ENCODE data around the gene SPEF1.

SPEF1 gene

DNA sequence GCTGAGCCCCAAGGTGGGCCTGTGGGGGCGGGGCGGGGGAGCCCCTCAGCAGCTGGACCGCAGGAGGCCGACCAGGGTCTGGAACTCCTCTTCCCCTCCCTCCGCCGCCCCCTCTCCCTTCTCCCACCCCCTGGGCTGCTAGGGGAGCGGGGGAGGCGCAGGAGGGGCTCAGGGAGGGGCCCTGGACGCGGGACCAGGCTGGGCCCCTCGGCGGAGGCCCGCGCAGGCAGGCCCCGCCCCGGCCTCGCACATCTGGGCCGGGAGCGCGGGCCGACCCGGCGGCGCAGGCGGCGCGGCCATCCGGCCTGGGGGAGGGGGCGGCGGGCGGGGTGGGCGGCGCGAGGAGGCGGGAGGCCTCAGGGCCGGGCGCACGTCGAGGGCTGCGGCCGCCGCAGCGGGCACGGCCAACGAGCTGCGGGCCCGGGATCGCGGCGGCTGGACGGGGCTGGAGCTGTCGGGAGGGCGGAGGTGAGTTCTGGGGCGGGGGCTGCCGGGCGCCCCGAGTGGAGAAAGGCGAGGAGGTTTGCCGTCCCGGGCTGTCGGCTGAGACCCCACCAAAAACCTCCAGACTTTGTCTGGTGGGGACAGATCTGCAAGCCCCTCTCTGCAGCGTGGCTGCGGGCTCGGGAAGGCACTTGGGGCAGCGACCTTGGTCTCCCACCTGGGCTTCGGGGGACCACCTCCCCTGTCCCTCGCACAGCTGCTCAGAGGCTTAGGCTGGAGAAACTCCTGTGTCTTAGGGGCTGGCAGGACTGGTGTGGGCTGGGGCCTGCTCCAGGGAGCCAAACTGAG is 48.7 kb downstream of the SPEF1 start, which contains the start of gene HSPA12B:
TSS of gene HSPA12B (plus strand) at position 359 of the 792 bp plus-strand sequence. CDS start 5,990 bp downstream, outside the sequence.
- no peak for DNase-seq (ENCODE audit: low spot score)

GRCh38 chr20:3731944-3732326 is 49.3 kb downstream of the SPEF1 start:
- no peak for DNase-seq (ENCODE audit: low spot score)

DNA sequence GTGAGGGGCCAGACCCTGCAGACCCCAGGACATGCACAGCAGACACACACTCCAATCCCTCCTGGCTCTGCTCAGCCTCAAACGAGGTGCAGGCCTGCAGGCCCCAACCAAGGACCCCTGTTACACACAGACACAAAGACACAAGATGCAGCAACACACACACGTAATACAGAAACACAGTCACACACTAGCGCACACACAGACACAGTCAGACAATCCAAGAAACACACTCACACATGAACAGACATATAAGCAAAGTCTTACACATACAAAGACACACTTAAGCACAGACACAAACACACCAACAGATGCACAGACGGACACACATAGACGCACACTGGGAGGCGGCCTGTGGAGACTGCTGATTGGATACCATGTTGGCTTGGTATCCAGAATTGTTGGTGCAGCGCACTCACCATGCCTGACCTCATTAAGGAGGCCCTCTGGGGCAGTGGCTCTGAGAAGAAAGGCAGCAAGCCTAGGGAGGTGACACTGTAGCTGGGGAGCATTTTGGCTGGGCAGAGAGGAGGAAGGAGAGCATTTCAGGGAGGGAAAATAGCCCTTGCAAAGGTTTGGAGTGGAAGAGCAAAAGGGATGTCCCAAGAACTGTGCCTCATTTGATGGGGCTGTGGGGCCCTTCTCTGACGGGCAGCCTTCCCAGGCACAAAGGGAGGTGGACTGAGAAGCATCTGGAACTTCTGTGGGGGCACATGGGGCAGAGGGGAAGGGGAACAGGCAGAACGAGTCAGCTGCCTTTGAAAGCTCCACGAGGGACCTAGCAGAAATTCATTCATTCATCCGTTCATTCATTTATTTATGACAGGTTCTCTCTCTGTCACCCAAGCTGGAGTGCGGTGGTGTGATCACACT is 50.2 kb downstream of the SPEF1 start:
- DNase-seq (ENCODE audit: low spot score), result peak; percentile 58

DNA sequence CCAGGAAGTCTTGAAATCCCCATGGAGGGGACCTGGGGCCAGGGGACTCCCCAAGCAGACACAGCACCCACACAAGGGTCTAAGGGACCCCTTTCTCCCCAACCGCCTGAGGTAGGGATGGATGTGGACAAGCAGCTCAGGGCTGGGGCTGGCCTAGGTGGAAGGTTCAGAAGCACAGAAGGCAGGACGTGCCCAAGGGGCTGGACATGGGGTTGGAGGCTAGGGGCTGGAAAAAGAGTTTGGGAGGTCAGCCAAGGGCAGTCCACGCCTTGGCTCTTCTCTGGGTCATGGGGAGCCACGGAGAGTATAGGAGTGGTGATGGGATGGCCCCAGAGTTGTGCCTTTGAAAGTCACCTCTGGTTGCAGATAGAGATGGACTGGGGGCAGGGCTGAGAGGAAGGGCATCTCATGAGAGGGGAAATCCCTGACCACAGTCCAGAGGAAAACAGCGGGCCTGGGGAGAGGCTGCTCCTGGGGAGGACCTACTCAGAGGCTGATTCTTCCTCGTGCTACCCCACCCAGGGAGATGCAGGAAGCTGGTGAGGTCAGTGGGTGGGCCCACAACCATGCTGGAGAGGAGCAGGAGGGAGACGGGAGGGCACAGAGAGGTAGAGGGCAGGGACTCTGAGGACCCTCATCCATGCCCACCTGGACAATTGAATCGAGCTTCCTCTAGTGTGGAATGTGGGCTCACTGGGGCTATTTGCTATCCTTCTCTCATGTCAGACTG is 51.3 kb downstream of the SPEF1 start:
- DNase-seq (ENCODE audit: low spot score), result no peak

- no peak for DNase-seq (ENCODE audit: low spot score)
Measured at GRCh38 chr20:3729378-3729777, 51.9 kb downstream of the SPEF1 start.

DNA sequence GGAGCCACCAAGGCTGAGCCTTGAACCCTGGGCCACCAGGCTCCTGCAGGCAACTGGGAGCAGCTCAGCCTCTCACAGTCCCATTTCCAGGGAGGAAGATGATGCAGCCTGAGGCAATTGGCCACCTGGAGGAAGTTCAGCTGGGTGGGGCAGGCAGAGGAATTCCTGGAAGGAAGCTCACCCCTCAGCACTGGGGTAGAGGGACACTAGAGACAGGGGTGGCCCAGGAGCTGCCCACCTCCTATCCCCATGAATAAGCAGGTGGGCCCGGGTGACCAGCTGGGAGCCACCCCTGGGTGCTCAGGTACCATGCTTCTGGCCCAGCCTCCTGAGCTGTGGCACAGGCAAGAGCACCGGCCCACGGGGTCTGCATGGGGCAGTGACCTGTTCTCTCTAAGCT is 52.4 kb downstream of the SPEF1 start:
- DNase-seq (ENCODE audit: low spot score), result no peak

DNA sequence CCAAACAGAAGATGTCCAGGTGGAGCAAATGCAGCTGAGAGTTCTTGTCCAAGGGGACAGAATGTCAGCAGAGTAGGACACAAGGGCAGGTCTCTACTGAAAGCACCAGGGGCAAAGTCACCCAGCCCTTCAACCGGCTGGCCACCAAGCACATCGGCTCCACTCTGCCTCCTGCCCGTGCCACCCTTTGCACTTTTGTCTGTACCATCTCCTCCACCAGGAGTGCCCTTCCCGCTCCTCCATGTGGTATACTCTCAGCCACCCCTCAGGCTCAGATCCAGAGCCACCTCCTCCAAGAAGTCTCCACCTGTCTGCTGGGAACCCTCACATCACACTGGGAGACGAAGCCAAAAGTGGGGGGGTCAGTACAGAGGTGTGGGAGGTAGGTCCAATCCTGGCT is 52.9 kb downstream of the SPEF1 start:
- DNase-seq (ENCODE audit: low spot score), result no peak

All from SK-N-DZ (cell line).